PC-9 (cell line): ENCODE results near the gene HOXC9.

Source experiments
- EZH2 ChIP-seq: fragments of 200-600 bp; sonication (generic); IDR thresholded peaks from 2 replicates; pipeline ENCODE4 v1.8.0; 2017; ENCODE audit warnings: antibody characterized with exemption, low read depth
- TF ChIP-seq, protein P1 (sequence below): fragments of 200-600 bp; sonication (generic); conservative IDR thresholded peaks from 2 replicates; pipeline ENCODE4 v1.6.1; 2017; ENCODE audit warnings: mixed run types, antibody characterized with exemption, mild to moderate bottlenecking, moderate library complexity

DNA sequence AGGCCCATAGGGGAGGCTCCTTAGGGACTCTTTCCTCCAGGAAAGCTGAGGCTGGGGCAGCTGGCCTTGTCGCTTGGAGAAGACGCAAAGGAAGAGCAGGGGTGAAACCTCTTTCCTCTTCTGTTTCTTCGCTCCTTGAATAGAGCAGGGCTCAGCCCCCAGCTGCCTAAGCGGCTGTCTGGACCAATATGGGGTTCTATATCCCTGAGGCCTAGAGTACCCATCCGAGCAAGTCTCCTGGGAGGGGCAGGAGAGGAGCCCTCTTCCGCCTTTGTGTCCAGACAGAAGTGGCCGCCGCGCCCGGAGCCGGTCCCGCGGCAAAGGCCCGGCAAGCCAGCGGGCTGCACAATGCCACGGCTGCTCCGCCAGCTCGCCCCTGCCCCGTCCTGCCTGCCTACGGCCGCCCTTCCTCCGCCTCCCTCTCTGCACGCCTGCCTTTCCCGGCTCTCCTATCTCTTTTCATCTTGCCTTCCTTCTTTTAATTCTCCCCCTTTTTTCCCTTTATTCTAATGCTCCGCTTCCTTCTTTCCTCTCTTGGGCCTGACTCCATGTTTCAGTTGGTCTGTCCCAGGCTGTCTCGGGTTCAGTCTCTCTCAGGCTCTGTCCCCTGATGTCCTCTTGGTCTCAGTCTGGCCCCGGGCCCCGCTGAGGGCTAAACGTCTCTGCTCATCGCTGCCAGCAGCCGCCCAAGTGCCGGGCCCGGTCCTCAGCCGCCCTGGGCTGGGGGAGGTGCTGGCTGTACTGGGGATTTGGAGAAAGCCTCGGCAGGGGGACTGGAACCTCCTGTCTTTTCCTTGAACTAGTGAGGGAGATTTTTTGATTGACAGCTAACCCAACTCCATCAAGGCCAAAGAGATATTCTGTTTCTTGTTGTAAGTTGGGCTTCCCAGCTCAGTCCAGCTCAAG lies 2.5 kb upstream of the HOXC9 start:
- TF ChIP-seq, protein P1, sequence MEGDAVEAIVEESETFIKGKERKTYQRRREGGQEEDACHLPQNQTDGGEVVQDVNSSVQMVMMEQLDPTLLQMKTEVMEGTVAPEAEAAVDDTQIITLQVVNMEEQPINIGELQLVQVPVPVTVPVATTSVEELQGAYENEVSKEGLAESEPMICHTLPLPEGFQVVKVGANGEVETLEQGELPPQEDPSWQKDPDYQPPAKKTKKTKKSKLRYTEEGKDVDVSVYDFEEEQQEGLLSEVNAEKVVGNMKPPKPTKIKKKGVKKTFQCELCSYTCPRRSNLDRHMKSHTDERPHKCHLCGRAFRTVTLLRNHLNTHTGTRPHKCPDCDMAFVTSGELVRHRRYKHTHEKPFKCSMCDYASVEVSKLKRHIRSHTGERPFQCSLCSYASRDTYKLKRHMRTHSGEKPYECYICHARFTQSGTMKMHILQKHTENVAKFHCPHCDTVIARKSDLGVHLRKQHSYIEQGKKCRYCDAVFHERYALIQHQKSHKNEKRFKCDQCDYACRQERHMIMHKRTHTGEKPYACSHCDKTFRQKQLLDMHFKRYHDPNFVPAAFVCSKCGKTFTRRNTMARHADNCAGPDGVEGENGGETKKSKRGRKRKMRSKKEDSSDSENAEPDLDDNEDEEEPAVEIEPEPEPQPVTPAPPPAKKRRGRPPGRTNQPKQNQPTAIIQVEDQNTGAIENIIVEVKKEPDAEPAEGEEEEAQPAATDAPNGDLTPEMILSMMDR: no peak
- no peak for TF ChIP-seq EZH2
